Subcutaneous adipose tissue (tissue), 4 donors: ENCODE measurements around the gene KRTAP10-10. TPM values are rescaled to one million over a fixed set of nuclear protein-coding genes. Genes with fewer than 3 reads are reported as not detected.

Source experiments
- CTCF ChIP-seq: fragments of 450-650 bp; IDR thresholded peaks from one replicate; pipeline ENCODE4 v1.5.1; 2016; ENCODE audit warnings: low read depth, mild to moderate bottlenecking, control low read depth, antibody characterized with exemption, moderate library complexity
- total RNA-seq, 4 donors: library from RNA; depleted of rRNA; stranded (reverse); fragments of >200 nt; gene quantifications; one replicate each; pipeline ENCODE4 v1.1.0, GENCODE V29; 2016

The KRTAP10-10 gene
- not detected for total RNA-seq

GRCh38 chr21:44637018-44637850 lies at the start of gene KRTAP10-10:
Gene KRTAP10-10 (plus strand): TSS chr21:44637356. CDS start chr21:44637418, 62 bp downstream.
- no peak for TF ChIP-seq CTCF

GRCh38 chr21:44589094-44589493 lies 48.1 kb upstream of the KRTAP10-10 start:
- TF ChIP-seq CTCF = no peak

GRCh38 chr21:44589586-44590305 lies 47.4 kb upstream of the KRTAP10-10 start:
- no peak for TF ChIP-seq CTCF

- TF ChIP-seq CTCF = no peak
Measured at GRCh38 chr21:44590311-44590721, 46.8 kb upstream of the KRTAP10-10 start.

- no peak for TF ChIP-seq CTCF
Measured at GRCh38 chr21:44592446-44593311, 44.5 kb upstream of the KRTAP10-10 start, which contains the start of gene KRTAP10-6. Gene KRTAP10-6 (minus strand): TSS chr21:44592505. CDS start chr21:44592484, 21 bp downstream.

GRCh38 chr21:44593598-44594405 lies 43.4 kb upstream of the KRTAP10-10 start:
- no peak for TF ChIP-seq CTCF
